Skin epidermis (tissue), 12 donors: Measurements from ENCODE around the gene EEIG2.
"Not testable (repeated sequence)": the region's sequence is repeated elsewhere in the genome, so short reads cannot be mapped to it uniquely, and the experiment has no call there.

ENCODE experiments used
- H3K27ac ChIP-seq, 21 experiments: fragments of 200-600 bp; sonication (generic) in 11 of 21; one replicate each; pipeline ENCODE4 v1.5.0; 2020; ENCODE audit warnings: mild to moderate bottlenecking in 3 of 21, inconsistent platforms in 2 of 21, moderate library complexity in 2 of 21
- H3K4me3 ChIP-seq, 7 experiments: fragments of 200-600 bp; sonication (generic) in 2 of 7; one replicate each; pipeline ENCODE4 v1.5.0; 2020; ENCODE audit warnings: inconsistent platforms in 2 of 7, mild to moderate bottlenecking in 2 of 7, moderate library complexity in 1 of 7

EEIG2 gene

DNA sequence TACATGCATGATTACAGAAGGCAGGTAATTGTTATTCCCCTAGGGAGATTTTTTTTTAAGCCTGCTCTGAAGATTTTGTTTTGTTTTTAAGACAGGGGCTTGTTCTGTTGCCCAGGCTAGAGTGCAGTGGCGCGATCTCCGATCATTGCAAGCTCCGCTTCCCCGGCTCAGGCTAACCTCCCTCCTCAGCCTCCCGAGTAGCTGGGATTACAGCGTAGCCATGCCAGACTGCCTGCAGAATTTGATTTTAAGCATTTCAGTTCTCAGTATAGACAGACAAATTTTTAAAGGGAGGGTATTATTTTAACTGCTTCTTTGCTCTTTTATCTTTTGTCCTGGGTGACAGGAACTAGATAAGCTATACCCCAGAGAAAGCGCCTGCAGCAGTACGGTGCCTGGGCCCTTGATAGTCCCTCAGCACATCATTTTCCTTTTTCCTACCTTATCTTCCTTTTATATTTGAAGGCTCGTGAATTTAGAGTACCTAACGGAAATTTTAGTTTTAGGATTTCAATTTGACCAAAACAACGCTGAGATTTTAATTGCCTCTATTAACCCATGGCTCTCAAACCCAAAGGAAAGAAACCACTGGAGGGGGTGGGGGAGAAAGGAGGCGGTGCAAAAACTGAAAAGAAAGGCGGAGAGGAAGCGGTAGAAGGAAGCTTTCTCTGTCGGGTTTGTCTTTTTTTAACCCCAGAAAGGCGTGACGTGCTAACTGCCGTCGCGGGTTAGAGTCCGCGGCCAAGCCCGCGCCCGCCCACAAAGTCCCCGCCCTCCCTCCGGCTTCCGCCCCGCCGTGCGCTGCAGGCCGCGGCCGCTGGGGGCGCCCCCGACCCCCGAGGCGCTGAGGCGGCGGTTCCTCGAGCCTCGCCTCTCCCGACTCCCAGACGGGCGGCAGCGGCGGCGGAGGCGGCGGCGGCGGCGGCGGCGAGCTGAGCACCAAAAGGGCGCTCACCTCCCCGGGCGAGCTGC, at the start of gene EEIG2:
Gene EEIG2 (plus strand): TSS at position 886 of the 972 bp plus-strand sequence. CDS start 329 bp downstream, outside the sequence.
- Histone ChIP-seq H3K4me3 (peak within 1 kb of the TSS; percentile 36 to 65 (median 58)), H3K27ac (peak within 1 kb of the TSS in 19 of 21 experiments; percentile 44 to 90 (median 79))

DNA sequence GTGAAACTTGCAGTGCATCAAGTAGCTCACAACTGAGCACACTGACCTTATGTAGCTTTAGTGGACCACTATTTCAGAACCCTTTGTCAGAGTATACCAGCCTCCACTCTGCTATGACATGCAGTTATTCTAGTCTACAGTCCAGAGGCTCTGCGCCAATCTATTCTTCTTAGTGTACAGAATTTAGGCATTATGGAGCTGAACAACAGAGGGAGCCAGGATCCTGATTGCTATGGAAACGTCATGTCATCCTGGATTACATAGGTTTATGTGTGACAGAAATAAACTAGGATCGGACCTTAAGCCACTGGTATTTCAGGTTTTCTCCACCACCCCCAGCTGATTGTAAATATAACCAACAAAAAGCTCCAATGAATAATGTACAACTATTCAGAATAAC, 48.1 kb upstream of the EEIG2 start:
- H3K27ac ChIP-seq: no peak overlapping the region

DNA sequence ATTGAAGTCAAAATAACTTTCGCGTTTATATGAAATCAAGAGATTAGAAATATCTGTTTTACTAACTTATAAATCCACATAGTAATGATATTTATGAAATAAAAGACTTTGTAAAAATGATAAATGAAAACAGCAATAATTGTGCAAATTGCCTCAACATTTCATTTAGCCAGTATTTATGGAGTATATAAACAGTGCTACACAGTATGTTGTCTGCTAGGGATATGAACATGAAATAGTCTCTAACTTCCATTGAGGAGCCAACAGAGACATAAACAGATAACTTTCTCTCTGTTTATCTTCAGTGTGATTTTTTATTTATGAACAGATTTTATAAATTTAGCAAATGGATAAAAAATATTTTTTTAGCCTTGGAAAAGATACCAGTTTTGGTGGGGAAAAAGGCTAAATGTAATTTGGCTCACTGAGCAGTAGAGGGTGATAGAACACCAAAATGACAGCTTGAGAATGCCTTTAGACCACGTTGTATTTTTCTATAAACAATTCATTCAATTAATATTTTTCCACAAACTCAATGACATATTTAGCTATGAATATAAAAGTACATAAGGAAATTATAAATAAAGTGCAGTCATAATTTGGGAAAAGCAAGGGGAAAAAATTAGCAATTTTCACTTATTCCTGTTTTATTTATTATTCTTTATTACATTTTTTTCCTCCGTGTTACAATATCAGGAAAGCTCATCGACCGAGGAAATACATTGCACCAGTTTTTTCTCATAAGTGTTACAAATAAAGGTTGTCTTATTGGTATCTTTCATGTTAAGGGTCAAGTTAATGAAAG, 47.5 kb upstream of the EEIG2 start:
- no peak overlapping the region for H3K4me3 ChIP-seq
- no peak overlapping the region for H3K27ac ChIP-seq

More for the DNA sequence above, 48.1 kb upstream of the EEIG2 start:
- H3K4me3 ChIP-seq: no peak overlapping the region

DNA sequence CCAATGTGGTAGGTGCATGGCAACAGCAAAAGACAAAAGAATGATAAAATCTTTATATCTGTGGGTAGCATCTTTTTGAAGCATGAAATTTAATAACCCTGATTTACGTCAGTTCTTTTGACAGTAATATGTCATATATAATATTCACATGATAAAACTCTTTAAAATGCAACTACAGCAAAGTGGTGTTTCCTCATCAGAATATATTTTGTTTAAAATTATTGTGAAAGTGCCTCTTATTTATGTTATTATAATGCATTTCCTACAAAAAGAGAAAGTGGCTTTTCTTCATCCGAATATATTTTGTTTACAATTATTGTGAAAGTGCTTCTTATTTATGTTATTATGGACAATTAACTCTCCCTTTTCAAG, 46.9 kb upstream of the EEIG2 start:
- Histone ChIP-seq H3K27ac (no peak overlapping the region), H3K4me3 (no peak overlapping the region)

DNA sequence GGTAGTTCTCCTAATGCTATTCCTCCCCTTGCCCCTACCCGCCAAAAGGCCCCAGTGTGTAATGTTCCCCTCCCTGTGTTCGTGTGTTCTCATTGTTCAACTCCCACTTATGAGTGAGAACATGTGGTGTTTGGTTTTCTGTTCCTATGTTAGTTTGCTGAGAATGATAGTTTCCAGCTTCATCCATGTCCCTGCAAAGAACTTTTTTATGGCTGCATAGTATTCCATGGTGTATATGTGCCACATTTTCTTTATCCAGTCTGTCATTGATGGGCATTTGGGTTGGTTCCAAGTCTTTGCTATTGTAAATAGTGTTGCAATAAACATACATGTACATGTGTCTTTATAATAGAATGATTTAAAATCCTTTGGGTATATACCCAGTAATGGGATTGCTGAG, 46.0 kb upstream of the EEIG2 start:
- not testable (repeated sequence) for H3K27ac ChIP-seq, H3K4me3 ChIP-seq

DNA sequence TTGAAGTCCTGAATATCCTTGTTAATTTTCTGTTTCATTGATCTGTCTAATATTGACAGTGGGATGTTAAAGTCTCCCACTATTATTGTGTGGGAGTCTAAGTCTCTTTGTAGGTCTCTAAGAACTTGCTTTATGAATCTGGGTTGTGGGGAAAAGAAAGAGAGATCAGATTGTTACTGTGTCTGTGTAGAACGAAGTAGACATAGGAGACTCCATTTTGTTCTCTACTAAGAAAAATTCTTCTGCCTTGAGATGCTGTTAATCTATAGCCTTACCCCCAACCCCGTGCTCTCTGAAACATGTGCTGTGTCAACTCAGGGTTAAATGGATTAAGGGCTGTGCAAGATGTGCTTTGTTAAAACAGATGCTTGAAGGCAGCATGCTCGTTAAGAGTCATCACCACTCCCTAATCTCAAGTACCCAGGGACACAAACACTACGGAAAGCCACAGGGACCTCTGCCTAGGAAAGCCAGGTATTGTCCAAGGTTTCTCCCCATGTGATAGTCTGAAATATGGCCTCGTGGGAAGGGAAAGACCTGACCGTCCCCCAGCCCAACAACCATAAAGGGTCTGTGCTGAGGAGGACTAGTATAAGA, 42.5 kb upstream of the EEIG2 start:
- H3K27ac ChIP-seq, H3K4me3 ChIP-seq: not testable (repeated sequence)

DNA sequence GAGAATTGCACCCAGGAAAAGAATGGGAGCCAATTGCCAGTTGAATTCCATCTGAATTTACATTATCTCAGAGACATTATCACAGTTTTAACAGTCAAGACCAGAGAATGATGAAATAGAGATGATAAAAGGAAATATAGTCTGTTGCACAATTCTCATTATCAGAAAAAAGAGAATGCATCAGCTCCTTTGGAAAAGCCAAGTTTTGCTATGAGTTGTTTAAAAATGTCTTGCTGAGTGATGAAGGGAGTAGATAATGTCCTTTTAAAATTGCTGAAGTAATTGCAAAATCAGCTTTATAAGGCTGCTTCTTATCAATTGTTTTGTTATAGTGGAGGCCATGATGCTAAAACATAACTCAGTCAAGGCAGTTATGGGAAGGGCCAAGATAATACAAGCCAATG, 37.9 kb upstream of the EEIG2 start:
- Histone ChIP-seq H3K27ac (no peak overlapping the region), H3K4me3 (no peak overlapping the region)

DNA sequence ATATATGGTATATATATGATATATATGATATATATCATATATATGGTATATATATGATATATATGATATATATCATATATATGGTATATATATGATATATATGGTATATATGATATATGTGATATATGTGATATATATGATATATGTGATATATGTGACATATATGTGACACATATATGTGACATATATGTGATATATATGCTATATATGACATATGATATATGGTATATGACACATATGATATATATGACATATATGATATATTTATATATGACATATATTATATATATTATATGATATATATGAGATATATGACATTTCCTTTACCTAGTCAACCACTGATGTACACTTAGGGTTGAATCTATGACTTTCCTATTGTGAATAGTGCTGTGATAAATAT, 36.1 kb upstream of the EEIG2 start:
- Histone ChIP-seq H3K27ac (no peak overlapping the region), H3K4me3 (no peak overlapping the region)

DNA sequence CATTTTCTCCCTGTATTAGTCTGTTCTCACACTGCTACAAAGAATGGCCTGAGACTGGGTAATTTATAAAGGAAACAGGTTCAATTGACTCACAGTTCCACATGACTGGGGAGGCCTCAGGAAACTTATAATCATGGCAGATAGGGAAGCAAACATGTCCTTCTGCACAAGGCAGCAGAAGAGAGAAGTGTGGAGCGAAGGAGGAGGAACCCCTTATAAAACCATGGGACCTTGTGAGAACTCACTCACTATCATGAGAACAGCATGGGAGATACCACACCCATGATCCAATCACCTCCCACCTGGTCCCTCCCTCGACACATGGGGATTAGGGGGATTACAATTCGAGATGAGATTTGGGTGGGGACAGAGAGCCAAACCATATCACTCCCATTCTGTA, 35.2 kb upstream of the EEIG2 start:
- Histone ChIP-seq H3K4me3 (no peak overlapping the region), H3K27ac (no peak overlapping the region)

DNA sequence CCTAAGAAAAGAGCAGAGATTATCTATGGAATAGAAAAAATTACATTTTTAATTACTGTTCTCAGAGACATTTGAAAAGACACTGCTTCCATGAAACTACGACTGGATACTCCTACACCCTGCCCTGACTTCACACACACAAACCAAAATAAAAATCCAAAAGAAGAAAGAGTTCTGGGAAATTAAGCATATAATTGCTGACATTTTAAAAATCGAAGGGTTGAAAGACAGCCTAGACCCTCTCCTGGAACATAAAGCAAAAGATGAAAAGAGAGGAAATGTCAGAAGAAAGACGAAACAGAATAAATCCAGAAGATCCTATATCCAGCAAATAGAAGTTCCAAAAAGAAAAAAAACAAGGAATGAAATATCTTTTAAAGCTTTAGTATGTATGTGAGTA, 32.8 kb upstream of the EEIG2 start:
- Histone ChIP-seq H3K27ac (no peak overlapping the region), H3K4me3 (no peak overlapping the region)

DNA sequence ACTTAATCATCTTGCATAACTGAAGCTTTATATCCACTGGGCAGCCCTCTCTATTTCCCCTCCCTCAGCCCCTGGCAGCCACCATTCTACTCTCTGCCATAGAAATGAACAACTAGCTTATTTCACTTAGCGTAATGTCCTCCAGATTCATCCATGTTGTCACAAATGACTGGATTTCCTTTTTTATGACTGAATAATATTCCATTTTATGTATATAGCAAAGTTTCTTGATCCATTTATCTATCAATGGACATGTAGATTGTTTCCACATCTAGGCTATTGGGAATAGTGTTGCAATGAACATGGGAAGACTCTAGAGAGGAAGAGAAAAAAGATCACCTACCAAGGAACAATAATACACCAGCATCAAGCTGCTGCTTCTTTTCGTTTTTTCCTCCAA, 32.1 kb upstream of the EEIG2 start:
- Histone ChIP-seq H3K27ac (no peak overlapping the region), H3K4me3 (no peak overlapping the region)

DNA sequence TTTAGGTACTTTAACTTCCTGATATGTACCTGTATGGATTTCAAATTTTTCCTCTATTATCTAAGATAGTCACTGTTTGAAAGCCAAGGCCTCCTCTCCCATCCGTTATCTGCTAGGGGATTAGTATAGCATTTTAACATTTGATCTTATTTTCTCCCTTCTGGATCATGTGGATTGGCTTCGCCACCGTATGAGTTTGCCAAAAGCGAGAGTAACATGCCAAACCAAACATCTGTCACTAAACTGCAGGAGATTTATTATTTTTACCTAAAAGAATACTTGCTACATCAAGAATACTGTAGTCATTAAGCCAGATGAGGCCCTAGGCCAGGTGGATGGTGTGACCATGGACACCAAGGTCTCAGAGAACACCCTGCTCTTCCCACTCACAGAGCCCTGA, 28.5 kb upstream of the EEIG2 start:
- H3K27ac ChIP-seq: no peak overlapping the region
- no peak overlapping the region for H3K4me3 ChIP-seq

DNA sequence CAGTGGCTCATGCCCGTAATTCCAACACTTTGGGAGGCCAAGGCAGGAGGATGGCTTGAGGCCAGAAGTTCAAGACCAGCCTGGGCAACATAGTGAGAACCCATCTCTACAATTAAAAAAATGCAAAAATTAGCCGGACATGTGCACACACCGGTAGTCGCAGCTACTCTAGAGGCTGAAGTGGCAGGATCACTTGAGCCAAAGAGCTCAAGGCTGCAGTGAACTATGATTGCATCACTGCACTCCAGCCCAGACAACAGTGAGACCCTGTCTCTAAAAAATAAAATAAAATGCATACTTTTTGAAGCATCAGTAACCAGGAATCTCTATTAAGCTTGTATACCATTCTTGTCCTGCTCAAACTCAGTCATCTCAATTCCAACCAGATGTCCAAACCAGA, 27.2 kb upstream of the EEIG2 start:
- no peak overlapping the region for H3K27ac ChIP-seq
- H3K4me3 ChIP-seq: no peak overlapping the region

DNA sequence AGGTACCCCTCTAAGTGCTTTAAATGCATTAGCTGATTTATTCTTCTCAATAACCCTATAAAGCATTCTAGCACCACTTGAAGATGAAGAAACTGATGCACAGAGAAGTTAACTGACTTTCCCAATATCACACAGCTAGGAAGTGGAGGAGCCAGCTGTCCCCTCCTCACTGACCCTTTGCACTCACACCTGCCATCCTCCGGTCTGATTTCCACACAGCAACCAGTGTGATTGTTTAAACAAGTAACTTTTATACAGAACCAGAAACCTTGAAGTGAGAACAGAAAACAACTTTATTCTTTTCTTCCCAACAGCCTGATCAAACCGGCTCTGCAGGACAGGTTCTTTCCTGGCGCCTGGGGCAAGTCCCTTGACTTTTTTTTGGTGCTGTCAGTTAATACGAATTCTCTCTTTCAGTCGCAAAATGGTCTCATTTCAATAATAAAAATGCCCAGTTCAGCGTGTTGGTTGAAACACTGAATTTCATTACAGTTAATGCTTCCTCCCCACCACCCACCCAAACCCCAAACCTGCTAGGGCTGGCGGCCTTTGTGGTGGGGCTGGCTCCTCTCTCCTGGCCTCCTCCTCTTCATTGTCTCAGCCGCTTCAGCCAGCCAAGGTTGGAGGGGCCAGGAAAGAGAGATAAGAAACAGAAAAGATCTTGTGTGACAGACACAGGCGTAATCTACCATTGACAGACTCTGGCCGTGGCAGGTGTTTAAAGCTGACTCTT, 26.4 kb upstream of the EEIG2 start:
- no peak overlapping the region for H3K4me3 ChIP-seq
- peak overlapping the region in 1 of 21 experiments; percentile 46 for H3K27ac ChIP-seq

DNA sequence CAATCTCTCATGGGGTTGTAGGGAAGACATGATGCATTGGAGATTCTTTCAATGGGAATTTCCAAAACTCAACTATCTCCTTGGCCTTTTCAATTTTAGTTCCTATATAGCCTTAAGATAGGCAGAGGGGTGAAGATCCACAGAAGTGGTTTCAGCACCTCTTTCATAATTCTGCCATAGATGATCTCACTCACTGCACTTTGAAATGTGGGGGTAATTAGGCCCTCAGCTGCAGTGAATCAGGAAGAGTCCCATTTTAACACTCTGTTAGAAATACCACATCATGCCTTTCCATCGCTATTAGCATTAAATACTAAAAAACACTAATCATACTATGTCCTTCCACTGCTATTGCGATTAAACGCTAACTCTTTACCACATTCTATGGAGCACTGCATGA, 25.1 kb upstream of the EEIG2 start:
- no peak overlapping the region for H3K27ac ChIP-seq
- no peak overlapping the region for H3K4me3 ChIP-seq

DNA sequence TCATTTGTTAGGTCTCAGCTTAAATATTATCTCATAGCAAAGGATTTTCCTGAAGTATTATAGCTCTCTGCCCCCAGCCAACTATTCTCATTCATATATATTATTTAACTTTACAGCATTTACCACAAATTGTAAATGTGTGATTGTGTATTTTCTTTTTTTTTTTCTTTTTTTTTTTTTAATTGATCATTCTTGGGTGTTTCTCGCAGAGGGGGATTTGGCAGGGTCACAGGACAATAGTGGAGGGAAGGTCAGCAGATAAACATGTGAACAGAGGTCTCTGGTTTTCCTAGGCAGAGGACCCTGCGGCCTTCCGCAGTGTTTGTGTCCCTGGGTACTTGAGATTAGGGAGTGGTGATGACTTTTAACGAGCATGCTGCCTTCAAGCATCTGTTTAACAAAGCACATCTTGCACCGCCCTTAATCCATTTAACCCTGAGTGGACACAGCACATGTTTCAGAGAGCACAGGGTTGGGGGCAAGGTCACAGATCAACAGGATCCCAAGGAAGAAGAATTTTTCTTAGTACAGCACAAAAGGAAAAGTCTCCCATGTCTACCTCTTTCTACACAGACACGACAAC, 24.5 kb upstream of the EEIG2 start:
- H3K27ac ChIP-seq, H3K4me3 ChIP-seq: not testable (repeated sequence)

DNA sequence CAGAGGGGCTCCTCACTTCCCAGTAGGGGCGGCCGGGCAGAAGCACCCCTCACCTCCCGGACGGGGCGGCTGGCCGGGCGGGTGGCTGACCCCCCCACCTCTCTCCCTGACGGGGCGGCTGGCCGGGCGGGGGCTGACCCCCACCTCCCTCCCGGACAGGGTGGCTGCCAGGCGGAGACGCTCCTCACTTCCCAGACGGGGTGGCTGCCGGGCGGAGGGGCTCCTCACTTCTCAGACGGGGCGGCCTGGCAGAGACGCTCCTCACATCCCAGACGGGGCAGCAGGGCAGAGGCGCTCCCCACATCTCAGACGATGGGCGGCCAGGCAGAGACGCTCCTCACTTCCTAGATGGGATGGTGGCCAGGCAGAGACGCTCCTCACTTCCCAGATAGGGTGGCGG, 23.9 kb upstream of the EEIG2 start:
- H3K4me3 ChIP-seq, H3K27ac ChIP-seq: not testable (repeated sequence)

DNA sequence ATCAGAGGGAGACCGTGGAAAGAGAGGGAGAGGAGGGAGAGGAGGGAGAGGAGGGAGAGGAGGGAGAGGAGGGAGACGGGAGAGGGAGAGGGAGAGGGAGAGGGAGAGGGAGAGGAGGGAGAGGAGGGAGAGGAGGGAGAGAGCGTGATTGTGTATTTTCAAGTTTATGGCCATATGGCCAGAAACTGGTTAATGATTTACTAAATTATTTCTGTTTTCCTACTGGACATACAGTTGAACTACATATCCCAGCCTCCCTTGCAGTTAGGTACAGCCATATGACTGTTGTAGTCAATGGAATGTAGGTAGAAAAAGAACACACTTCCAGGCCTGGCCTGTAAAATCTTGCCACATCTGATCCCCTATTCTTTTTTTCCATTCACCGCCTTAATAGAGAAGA, 23.1 kb upstream of the EEIG2 start:
- H3K4me3 ChIP-seq, H3K27ac ChIP-seq: not testable (repeated sequence)

DNA sequence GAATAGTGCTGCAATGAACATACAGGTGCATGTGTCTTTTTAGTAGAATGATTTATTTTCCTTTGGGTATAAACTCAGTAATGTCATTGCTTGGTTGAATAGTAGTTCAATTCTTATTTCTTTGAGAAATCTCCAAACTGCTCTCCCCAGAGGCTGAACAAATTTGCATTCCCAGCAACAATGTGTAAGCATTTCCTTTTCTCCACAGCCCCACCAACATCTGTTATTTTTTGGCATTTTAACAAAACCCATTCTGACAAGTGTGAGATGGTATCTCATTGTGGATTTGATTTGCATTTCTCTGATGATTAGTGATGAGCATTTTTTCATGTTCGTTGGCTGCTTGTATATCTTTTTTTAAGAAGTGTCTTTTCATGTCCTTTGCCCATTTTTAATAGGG, 21.9 kb upstream of the EEIG2 start:
- H3K27ac ChIP-seq: no peak overlapping the region
- no peak overlapping the region for H3K4me3 ChIP-seq

DNA sequence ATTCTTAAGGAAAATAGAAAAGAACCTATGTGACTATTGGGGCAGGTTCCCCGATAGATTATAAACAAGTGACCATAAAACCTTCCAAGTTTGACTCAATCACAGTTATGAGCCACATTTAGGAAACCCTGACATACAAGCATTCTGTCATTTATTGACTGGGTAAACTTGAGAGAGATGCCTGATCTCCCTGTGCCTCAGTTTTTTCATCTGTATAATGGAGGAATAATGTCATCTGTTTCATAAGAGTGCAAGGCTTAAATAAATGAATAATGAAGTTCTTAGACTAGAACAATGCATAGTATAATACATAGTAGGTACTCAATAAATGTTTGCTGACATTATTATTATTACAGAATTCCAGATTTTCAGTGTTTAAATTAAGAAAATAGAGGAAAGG, 18.9 kb upstream of the EEIG2 start:
- H3K4me3 ChIP-seq: no peak overlapping the region
- H3K27ac ChIP-seq: no peak overlapping the region
